Islet of Langerhans (tissue), 1 donor: ENCODE results near the gene AZGP1.
"Not testable (repeated sequence)": the region's sequence is repeated elsewhere in the genome, so short reads cannot be mapped to it uniquely, and the experiment has no call there.

Experiments
- FAIRE-seq: peaks from one replicate; lab custom pipeline; 2011; peaks lifted over from hg19 to GRCh38; lab: Jason Lieb, UNC

Gene AZGP1

GRCh38 chr7:99950819-99951218 lies 25.0 kb downstream of the AZGP1 start:
- not testable (repeated sequence) for FAIRE-seq

GRCh38 chr7:99949645-99950228 lies 26.1 kb downstream of the AZGP1 start:
- no peak for FAIRE-seq

GRCh38 chr7:99947608-99948007 lies 28.2 kb downstream of the AZGP1 start:
- FAIRE-seq = no peak

GRCh38 chr7:99944497-99945070 lies 31.2 kb downstream of the AZGP1 start:
- FAIRE-seq = no peak

GRCh38 chr7:99943641-99944496 lies 32.0 kb downstream of the AZGP1 start:
- FAIRE-seq = no peak

- no peak for FAIRE-seq
These were observed 37.5 kb downstream of the AZGP1 start for GRCh38 chr7:99938296-99938695.

GRCh38 chr7:99935009-99935408 lies 40.8 kb downstream of the AZGP1 start:
- not testable (repeated sequence) for FAIRE-seq

GRCh38 chr7:99930376-99930775 lies 45.5 kb downstream of the AZGP1 start:
- no peak for FAIRE-seq

- peak; percentile 27 for FAIRE-seq
These were observed 46.1 kb downstream of the AZGP1 start for GRCh38 chr7:99929730-99930053.

- FAIRE-seq = no peak
These were observed 46.7 kb downstream of the AZGP1 start, which contains the start of gene GJC3 for GRCh38 chr7:99928994-99929729. Gene GJC3 (minus strand): TSS chr7:99929620. CDS start chr7:99929620, 0 bp downstream.

- FAIRE-seq = no peak
These were observed 47.6 kb downstream of the AZGP1 start for GRCh38 chr7:99928188-99928587.

GRCh38 chr7:99927536-99927935 lies 48.3 kb downstream of the AZGP1 start:
- no peak for FAIRE-seq

- no peak for FAIRE-seq
These were observed 49.5 kb downstream of the AZGP1 start for GRCh38 chr7:99926321-99926720.

GRCh38 chr7:99923200-99923599 lies 52.6 kb downstream of the AZGP1 start:
- no peak for FAIRE-seq

GRCh38 chr7:99920149-99920548 lies 55.7 kb downstream of the AZGP1 start:
- no peak for FAIRE-seq

GRCh38 chr7:99919814-99920112 lies 56.1 kb downstream of the AZGP1 start:
- no peak for FAIRE-seq

- FAIRE-seq = no peak
These were observed 56.6 kb downstream of the AZGP1 start, which contains the start of gene TRIM4 for GRCh38 chr7:99918959-99919813. Gene TRIM4 (minus strand): TSS chr7:99919530. CDS start chr7:99919401, 129 bp downstream.
